Inflammatory macrophage (primary cell): ENCODE results near the gene RAPGEF4.
A peak's percentile ranks its signal among the peaks of the same experiment; 100 is the strongest.
"Not testable (repeated sequence)": the region's sequence is repeated elsewhere in the genome, so short reads cannot be mapped to it uniquely, and the experiment has no call there.

Experiments
- DNase-seq, 2 donors: peaks; one replicate each; pipeline ENCODE4 v3.0.0-alpha.2; 2020 to 2022

The RAPGEF4 gene

DNA sequence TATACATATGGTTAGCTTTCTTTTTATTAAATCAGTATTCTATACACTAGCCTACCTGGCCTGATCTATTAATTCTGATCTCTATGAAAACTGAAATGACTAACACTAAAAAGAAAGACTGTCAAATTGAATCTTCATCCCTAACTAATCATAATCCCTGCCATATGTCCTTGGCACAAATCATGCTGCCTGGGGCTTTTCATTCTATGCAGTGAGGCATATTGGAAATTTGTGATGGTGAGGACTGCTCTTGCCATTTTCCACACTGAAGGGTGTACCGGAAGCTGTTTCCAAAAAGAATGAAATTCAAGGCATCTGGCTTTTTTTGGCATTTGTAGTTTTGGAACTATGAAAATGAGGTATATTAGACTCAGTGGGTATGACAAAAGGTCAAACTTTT is 39.7 kb downstream of the RAPGEF4 start:
- DNase-seq, result no peak

DNA sequence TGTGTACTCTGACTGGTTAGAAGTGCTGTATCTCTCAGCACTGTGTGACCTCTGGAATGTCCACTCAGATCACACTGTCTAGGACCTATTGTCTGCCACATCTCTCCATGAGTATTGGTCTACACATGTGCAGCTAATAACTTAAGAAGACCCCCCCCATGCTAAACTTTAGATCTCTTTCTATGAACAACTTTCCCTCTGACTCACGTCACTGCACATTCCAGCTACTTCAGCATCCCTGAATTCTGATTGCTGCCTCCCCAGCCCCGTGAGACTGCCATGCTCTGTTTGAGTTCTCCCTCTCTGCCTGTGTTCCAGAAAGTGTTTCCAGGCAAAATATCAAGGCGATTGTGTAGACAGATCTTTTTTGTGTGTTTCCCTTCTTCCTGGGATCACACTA is 41.8 kb downstream of the RAPGEF4 start:
- DNase-seq, result no peak

- DNase-seq, result no peak
Measured at GRCh38 chr2:172782506-172783164, 47.0 kb downstream of the RAPGEF4 start.

DNA sequence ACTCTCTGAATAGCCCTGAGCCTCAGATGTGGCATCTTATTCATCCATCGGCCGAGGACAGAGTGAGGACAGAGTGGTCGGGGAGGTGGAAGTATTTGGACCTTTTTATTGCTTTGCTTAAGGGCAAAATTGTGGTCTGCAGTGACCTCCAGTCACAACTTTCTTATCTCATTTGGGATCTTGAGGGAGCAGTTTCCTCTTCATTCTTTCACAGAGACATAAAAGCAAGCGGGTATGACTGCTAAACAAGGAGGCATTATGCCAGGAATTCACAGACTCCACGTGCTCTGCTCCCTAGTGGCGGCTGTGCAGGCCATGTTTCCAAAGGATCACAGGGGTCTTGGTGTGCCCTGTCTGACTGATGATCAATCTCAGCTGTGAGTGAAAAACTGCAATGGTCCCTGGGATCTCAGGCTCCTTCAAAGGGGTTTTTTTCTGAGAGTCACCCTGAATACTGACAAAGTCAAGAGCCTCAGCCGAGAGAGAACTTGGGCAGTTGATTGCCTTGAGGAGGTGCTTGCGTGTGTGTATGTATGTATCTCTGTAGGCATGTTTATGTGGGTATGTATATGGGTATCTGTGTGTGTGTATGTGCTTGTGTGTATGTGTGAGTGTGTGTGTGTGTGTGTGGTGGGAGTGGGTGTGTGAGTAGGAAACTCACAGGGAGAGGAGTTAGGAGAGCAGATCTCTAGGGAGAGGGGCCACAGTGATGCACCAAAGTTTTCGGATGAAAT is 47.7 kb downstream of the RAPGEF4 start:
- no peak for DNase-seq

DNA sequence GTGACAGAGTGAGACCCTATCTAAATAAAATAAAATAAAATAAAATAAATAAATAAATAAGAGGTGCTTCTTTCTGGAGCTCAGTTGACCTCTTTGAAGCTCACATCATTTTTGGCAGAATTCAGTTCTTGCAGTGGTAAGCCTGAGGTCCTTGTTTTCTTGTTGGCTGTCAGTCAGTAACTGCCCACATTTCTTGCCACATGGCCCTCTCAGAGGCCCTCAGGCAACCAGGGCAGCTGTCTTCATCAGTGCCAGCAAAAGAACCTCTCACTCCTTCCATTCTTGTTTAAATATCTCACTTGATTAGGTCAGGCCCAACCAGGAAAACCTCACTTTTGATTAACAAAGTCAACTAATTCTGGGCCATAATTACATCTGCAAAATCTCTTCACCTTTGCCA is 53.2 kb downstream of the RAPGEF4 start:
- DNase-seq, result no peak

DNA sequence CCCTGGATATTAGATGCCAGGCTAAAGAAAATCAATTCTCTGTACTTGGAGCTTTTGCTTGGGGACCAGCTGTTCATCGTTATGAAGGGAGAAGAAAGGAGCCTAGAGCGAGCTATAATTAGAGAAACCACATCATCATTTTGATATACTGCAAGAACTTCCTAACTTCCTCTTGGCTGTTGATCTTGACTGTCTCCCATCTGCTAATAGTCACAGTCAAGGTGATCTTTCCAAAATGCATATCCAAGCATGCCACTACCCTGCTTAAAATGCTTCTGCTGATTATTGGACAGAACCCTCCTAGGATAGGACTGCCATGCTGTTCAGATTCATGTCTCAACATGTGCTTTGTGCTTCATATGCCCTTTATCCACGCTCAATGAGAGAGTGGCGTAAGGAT is 54.8 kb downstream of the RAPGEF4 start:
- no peak for DNase-seq

- DNase-seq, result no peak
Measured at GRCh38 chr2:172791953-172792352, 56.3 kb downstream of the RAPGEF4 start.

DNA sequence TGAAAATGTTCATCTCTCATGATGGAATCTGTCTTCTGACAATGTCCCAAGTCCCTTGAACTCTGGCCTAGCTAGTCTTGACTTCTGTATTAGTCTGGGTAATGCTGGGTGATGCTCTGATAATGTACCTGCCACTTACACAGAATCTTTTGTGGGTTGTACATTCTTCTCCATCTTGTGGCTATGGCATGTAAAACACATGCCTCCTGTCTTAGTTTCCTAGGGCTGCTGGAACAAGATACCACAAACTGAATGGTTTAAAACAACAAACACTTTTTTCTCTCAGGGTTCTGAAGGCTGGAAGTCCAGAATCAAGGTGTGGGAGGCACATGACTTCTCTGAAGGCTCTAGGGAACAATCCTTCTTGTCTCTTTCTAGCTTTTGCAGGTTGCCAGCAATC is 57.1 kb downstream of the RAPGEF4 start:
- no peak for DNase-seq

DNA sequence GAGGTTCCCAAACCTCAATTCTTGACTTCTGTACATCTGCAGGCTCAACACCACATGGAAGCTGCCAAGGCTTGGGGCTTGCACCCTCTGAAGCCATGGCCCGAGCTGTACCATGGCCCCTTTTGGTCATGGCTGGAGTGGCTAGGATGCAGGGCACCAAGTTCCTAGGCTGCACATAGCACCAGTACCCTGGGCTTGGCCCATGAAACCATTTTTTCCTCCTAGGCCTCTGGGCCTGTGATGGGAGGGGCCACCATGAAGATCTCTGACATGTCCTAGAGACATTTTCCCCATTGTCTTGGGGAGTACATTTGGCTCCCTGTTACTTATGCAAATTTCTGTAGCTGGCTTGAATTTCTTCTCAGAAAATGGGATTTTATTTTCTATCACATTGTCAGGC is 67.7 kb downstream of the RAPGEF4 start:
- not testable (repeated sequence) for DNase-seq

- no peak for DNase-seq
Measured at GRCh38 chr2:172804423-172804822, 68.8 kb downstream of the RAPGEF4 start.

- DNase-seq, result peak; percentile 38 to 41
Measured at GRCh38 chr2:172806493-172806892, 70.8 kb downstream of the RAPGEF4 start.

GRCh38 chr2:172806996-172807395 is 71.4 kb downstream of the RAPGEF4 start:
- no peak for DNase-seq

- DNase-seq, result no peak
Measured at GRCh38 chr2:172808156-172808555, 72.5 kb downstream of the RAPGEF4 start.

- peak in 1 of 2 donors; percentile 3 for DNase-seq
Measured at GRCh38 chr2:172811027-172811426, 75.4 kb downstream of the RAPGEF4 start.

GRCh38 chr2:172812158-172812744 is 76.6 kb downstream of the RAPGEF4 start:
- no peak for DNase-seq

GRCh38 chr2:172813314-172813888 is 77.8 kb downstream of the RAPGEF4 start:
- DNase-seq, result no peak

GRCh38 chr2:172817411-172817810 is 81.8 kb downstream of the RAPGEF4 start:
- no peak for DNase-seq

GRCh38 chr2:172819943-172820342 is 84.3 kb downstream of the RAPGEF4 start:
- no peak for DNase-seq

GRCh38 chr2:172821370-172822338 is 86.0 kb downstream of the RAPGEF4 start:
- no peak for DNase-seq

DNA sequence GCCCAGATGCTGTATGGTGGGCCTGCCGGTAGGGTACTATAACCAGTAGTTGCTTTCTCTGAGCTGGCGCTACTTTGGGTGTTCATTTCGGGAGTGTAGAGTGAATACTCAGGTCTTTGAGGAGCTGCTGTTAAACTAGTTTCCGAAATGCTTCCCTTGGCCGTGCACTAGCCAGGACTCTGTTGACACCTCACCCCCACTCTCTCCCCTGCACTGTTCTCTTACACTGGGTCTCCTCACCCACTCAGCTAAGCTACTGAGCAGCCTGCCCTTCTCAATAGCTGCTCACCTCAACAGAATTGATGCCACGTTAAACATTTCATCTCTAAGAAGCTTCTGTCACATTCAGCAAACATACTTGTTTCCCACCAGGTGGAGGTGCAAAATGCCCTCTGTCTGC is 86.9 kb downstream of the RAPGEF4 start:
- DNase-seq, result no peak

- no peak for DNase-seq
Measured at GRCh38 chr2:172823261-172823850, 87.7 kb downstream of the RAPGEF4 start.

DNA sequence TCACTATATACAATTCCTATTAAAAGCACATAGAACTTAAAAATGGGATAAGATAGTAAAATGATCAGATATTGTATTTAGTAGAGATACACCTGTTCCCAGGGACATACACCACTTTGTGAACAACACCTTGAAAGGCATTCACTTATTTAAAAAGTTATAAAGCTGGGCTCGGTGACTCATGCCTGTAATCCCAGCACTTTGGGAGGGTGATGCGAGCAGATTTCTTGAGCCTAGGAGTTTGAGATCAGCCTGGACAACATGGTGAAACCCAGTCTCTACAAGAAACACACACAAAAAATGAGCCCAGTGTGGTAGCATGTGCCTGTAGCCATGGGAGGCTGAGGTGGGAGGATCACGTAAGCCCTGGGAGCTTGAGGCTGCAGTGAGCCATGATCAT is 90.9 kb downstream of the RAPGEF4 start:
- no peak for DNase-seq
